ENCODE results near the gene FLG.
"Not testable (repeated sequence)": the region's sequence is repeated elsewhere in the genome, so short reads cannot be mapped to it uniquely, and the experiment has no call there.

The FLG gene

GRCh38 chr1:152256394-152256793 is 68.6 kb downstream of the FLG start:
- DNase-seq: not testable (repeated sequence)

All from AML-193 (cell line).